BJ (cell line): ENCODE measurements around the gene FOXN1. TPM values are rescaled to one million over a fixed set of nuclear protein-coding genes. Genes with fewer than 3 reads are reported as not detected.

Experiments
- CTCF ChIA-PET: fragments of 350-600 bp; formaldehyde crosslinking; extraction: SDS; loops from one replicate; lab custom pipeline; 2021; ENCODE audit warnings: antibody characterized with exemption, inconsistent platforms; lab: Yijun Ruan, JAX
- POLR2A ChIA-PET: fragments of 300-600 bp; sonication (Branson Sonifier 250); formaldehyde crosslinking; extraction: SDS; loops from one replicate; lab custom pipeline; 2021; ENCODE audit warnings: antibody characterized with exemption; lab: Charles Lee
- DNase-seq: peaks from one replicate; pipeline ENCODE4 v3.0.0-alpha.2; 2011; ENCODE audit warnings: low read depth
- H3K27me3 ChIP-seq: 2 replicates; pipeline ENCODE4 v1.6.0; 2011; ENCODE audit warnings: low read length; ENCODE audit not compliant: control insufficient read depth, insufficient read depth
- H3K36me3 ChIP-seq: 2 replicates; pipeline ENCODE4 v1.5.1; 2011; ENCODE audit warnings: low read length; ENCODE audit not compliant: control insufficient read depth, insufficient read depth
- H3K4me3 ChIP-seq: 2 replicates; pipeline ENCODE4 v1.5.1; 2011; ENCODE audit warnings: low read depth, mild to moderate bottlenecking, control low read depth, low read length
- CTCF ChIP-seq: IDR thresholded peaks from 2 replicates; pipeline ENCODE4 v1.5.1; 2011; ENCODE audit warnings: low read depth, mild to moderate bottlenecking, control low read depth, inconsistent platforms, low read length, moderate library complexity; ENCODE audit not compliant: insufficient read depth
- polyA plus RNA-seq: library from polyadenylated mRNA; depleted of rRNA; stranded (reverse); fragments of >200 nt; gene quantifications from 2 replicates; pipeline ENCODE4 v1.2.3, GENCODE V29; 2011

Gene FOXN1
- polyA plus RNA-seq, 1 experiment = not detected

GRCh38 chr17:28545141-28545503, 39.0 kb downstream of the FOXN1 start:
- CTCF ChIA-PET = interaction anchor here (1.6 kb wide), 1 partner anchor 68 kb away, joined by 4 read pairs; no protein-coding TSS in a partner anchor
- H3K4me3 ChIP-seq = no peak overlapping the region
- DNase-seq = no peak
- POLR2A ChIA-PET = no interaction called here
- TF ChIP-seq CTCF = no peak
- peaks cover 6% of the 10 kb centered on the region for H3K36me3 ChIP-seq
- H3K27me3 ChIP-seq = no peaks in the 10 kb centered on the region

- Histone ChIP-seq H3K36me3 (peaks cover 6% of the 10 kb centered on the region), H3K4me3 (no peak overlapping the region), H3K27me3 (no peaks in the 10 kb centered on the region)
- no peak for TF ChIP-seq CTCF
- CTCF ChIA-PET = interaction anchor here (0.9 to 6.4 kb wide), 8 partner anchors 10 to 129 kb away, joined by 3 to 45 read pairs (median 5); partner anchors contain the start of gene PIGS
- DNase-seq = no peak
- POLR2A ChIA-PET = interaction anchor here (0.6 kb wide), 1 partner anchor 13 kb away, joined by 3 read pairs; no protein-coding TSS in a partner anchor
Measured at GRCh38 chr17:28545787-28546415, 39.8 kb downstream of the FOXN1 start.

GRCh38 chr17:28547096-28547622, 41.0 kb downstream of the FOXN1 start:
- ChIA-PET CTCF (interaction anchor here (0.6 to 6.4 kb wide), 18 partner anchors 11 to 131 kb away, joined by 3 to 45 read pairs (median 4); partner anchors contain the start of genes ALDOC and PIGS), POLR2A (no interaction called here)
- no peaks in the 10 kb centered on the region for H3K27me3 ChIP-seq
- no peak for TF ChIP-seq CTCF
- peaks cover 6% of the 10 kb centered on the region for H3K36me3 ChIP-seq
- no peak for DNase-seq
- H3K4me3 ChIP-seq = no peak overlapping the region

GRCh38 chr17:28547623-28548416, 41.7 kb downstream of the FOXN1 start:
- CTCF ChIA-PET = interaction anchor here (0.6 to 6.4 kb wide), 21 partner anchors 12 to 131 kb away, joined by 3 to 45 read pairs (median 4); partner anchors contain the start of genes ALDOC and PIGS
- Histone ChIP-seq H3K36me3 (peaks cover 6% of the 10 kb centered on the region), H3K27me3 (no peaks in the 10 kb centered on the region), H3K4me3 (no peak overlapping the region)
- TF ChIP-seq CTCF = peak; percentile 95
- POLR2A ChIA-PET = no interaction called here
- no peak for DNase-seq
